Astrocyte of the spinal cord (primary cell): ENCODE data around the gene FEM1C.

ENCODE experiments used
- DNase-seq: peaks from one replicate; pipeline ENCODE4 v3.0.0; 2011; ENCODE audit warnings: low read depth, low spot score
- H3K4me3 ChIP-seq: 2 replicates; pipeline ENCODE4 v1.5.1; 2011; ENCODE audit warnings: low read depth, mild to moderate bottlenecking, low read length, moderate library complexity
- CTCF ChIP-seq: IDR thresholded peaks from 2 replicates; pipeline ENCODE4 v1.5.1; 2012; ENCODE audit warnings: low read depth, mild to moderate bottlenecking, low read length, inconsistent platforms
- in situ Hi-C: cut with HindIII; loops from 2 replicates; pipeline ENCODE4 v1.10.0; 2017; ENCODE audit warnings: low sequenced_read_pairs

Gene FEM1C

GRCh38 chr5:115542651-115543364 lies 1.8 kb downstream of the FEM1C start:
- TF ChIP-seq CTCF: no peak
- in situ Hi-C loops: no loop called here
- no peak for DNase-seq

GRCh38 chr5:115542086-115542485 lies 2.5 kb downstream of the FEM1C start:
- in situ Hi-C loops: no loop called here
- TF ChIP-seq CTCF: no peak
- no peak for DNase-seq
- peak overlapping the region; percentile 85 for H3K4me3 ChIP-seq

More at GRCh38 chr5:115542651-115543364, 1.8 kb downstream of the FEM1C start:
- peak overlapping the region; percentile 85 for H3K4me3 ChIP-seq

GRCh38 chr5:115541611-115542010 lies 3.0 kb downstream of the FEM1C start:
- DNase-seq: no peak
- no peak for TF ChIP-seq CTCF
- in situ Hi-C loops: no loop called here
- peak overlapping the region; percentile 85 for H3K4me3 ChIP-seq

GRCh38 chr5:115535479-115536035 lies 9.0 kb downstream of the FEM1C start:
- no peak for DNase-seq
- in situ Hi-C loops: no loop called here
- H3K4me3 ChIP-seq: no peak overlapping the region
- TF ChIP-seq CTCF: no peak

- H3K4me3 ChIP-seq: no peak overlapping the region
- no peak for DNase-seq
- no peak for TF ChIP-seq CTCF
- in situ Hi-C loops: no loop called here
Observed at GRCh38 chr5:115532517-115532916, 12.1 kb downstream of the FEM1C start.

- TF ChIP-seq CTCF: no peak
- DNase-seq: no peak
- H3K4me3 ChIP-seq: no peak overlapping the region
- in situ Hi-C loops: no loop called here
Observed at GRCh38 chr5:115531787-115532367, 12.7 kb downstream of the FEM1C start.
